GM20000 (cell line): ENCODE results near the gene BAHCC1.

Source experiments
- DNase-seq: peaks from one replicate; pipeline ENCODE4 v3.0.0; 2012; ENCODE audit warnings: low spot score
- TF ChIP-seq, protein P1 (sequence below): IDR thresholded peaks from 2 replicates; pipeline ENCODE4 v1.5.1; 2012; ENCODE audit warnings: mild to moderate bottlenecking, control low read depth; ENCODE audit errors: extremely low read depth, missing control alignments

BAHCC1 gene

GRCh38 chr17:81487487-81488275 lies 92.4 kb downstream of the BAHCC1 start:
- peak; percentile 98 for DNase-seq
- TF ChIP-seq, protein P1, sequence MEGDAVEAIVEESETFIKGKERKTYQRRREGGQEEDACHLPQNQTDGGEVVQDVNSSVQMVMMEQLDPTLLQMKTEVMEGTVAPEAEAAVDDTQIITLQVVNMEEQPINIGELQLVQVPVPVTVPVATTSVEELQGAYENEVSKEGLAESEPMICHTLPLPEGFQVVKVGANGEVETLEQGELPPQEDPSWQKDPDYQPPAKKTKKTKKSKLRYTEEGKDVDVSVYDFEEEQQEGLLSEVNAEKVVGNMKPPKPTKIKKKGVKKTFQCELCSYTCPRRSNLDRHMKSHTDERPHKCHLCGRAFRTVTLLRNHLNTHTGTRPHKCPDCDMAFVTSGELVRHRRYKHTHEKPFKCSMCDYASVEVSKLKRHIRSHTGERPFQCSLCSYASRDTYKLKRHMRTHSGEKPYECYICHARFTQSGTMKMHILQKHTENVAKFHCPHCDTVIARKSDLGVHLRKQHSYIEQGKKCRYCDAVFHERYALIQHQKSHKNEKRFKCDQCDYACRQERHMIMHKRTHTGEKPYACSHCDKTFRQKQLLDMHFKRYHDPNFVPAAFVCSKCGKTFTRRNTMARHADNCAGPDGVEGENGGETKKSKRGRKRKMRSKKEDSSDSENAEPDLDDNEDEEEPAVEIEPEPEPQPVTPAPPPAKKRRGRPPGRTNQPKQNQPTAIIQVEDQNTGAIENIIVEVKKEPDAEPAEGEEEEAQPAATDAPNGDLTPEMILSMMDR: no peak

- DNase-seq: peak; percentile 47
- TF ChIP-seq, protein P1: no peak
Observed at GRCh38 chr17:81488276-81488860, 93.1 kb downstream of the BAHCC1 start.

GRCh38 chr17:81489012-81489997 lies 94.0 kb downstream of the BAHCC1 start:
- no peak for DNase-seq
- TF ChIP-seq, protein P1: no peak

DNA sequence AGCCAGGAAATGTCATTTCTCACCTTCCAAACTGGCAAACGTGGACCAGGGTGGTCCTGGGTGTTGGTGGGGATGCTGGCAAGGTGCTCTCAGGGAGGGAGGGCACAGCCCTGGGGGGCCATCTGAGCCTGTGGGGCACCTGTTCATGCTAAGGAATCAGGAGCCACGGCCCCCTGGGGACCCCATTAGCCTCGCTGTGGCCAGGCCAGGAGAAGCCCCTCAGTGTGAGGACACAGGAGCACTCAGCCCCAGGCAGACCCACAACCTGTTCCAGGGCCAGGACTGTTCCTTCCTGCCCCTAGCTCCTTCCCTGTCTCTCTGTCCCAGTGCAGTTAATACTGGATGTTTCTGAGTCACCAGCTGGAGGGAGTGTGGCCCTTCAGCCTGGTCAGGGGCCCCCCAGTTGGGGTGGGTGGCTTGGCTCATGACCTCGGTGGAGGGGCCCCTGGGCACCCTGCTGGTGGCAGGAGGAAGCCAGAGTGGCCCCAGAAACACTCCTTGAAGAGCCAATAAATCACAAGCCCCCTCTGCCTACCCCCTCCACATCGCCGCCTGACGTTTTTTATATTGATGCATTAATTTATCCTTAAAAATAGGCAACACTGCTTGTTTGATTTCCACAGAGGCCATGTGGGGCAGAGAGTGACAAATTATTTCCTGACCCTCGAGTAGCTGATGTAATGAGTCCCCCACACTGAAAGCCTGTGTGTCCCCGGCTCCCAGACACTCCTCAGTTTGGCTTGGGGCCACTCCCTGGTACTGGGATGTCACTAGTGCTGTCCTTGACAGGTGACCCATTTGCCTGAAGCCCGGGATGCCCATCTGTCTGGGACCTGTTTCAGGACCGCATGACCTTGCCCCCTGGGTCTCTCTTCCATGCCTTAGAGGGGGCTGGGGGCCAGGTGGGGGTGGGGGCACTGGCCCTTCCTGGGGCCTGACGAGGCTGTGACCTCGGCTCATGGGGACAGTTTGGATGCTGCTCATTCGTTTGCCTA lies 95.0 kb downstream of the BAHCC1 start:
- DNase-seq: no peak
- TF ChIP-seq, protein P1: no peak

- TF ChIP-seq, protein P1: no peak
- DNase-seq: no peak
Observed at GRCh38 chr17:81491181-81491581, 95.9 kb downstream of the BAHCC1 start.

- no peak for DNase-seq
- TF ChIP-seq, protein P1: no peak
Observed at GRCh38 chr17:81491761-81492160, 96.5 kb downstream of the BAHCC1 start.
